IPS-20b (cell line): Measurements from ENCODE around the gene ABI3.
A peak's percentile ranks its signal among the peaks of the same experiment; 100 is the strongest.

Experiments
- H3K27ac ChIP-seq: one replicate; pipeline ENCODE4 v1.5.1; 2013; ENCODE audit warnings: low read length
- H3K27me3 ChIP-seq: 2 replicates; pipeline ENCODE4 v1.6.1; 2013; ENCODE audit warnings: mild to moderate bottlenecking, low read length, inconsistent platforms; ENCODE audit not compliant: insufficient read depth
- H3K36me3 ChIP-seq: 2 replicates; pipeline ENCODE4 v1.6.1; 2013; ENCODE audit warnings: low read depth, mild to moderate bottlenecking, inconsistent platforms, low read length, moderate library complexity; ENCODE audit not compliant: insufficient read depth
- H3K4me1 ChIP-seq: 2 replicates; pipeline ENCODE4 v1.6.1; 2013; ENCODE audit warnings: mild to moderate bottlenecking, control low read depth, inconsistent platforms, low read length, moderate library complexity; ENCODE audit not compliant: insufficient read depth
- H3K4me3 ChIP-seq: 2 replicates; pipeline ENCODE4 v1.5.1; 2013; ENCODE audit warnings: mild to moderate bottlenecking, low read length, inconsistent platforms
- H3K9ac ChIP-seq: 2 replicates; pipeline ENCODE4 v1.6.1; 2013; ENCODE audit warnings: low read depth, mild to moderate bottlenecking, inconsistent platforms, low read length, moderate library complexity
- H3K9me3 ChIP-seq: 2 replicates; pipeline ENCODE4 v1.6.1; 2013; ENCODE audit warnings: mild to moderate bottlenecking, low read depth, low read length, inconsistent platforms; ENCODE audit not compliant: insufficient read depth

The ABI3 gene

GRCh38 chr17:49242813-49243212, 32.3 kb downstream of the ABI3 start:
- Histone ChIP-seq H3K4me3 (no peak overlapping the region), H3K36me3 (no peaks in the 10 kb centered on the region), H3K9ac (no peak overlapping the region), H3K4me1 (no peaks in the 10 kb centered on the region), H3K27ac (no peak overlapping the region), H3K27me3 (no peaks in the 10 kb centered on the region), H3K9me3 (no peaks in the 10 kb centered on the region)

GRCh38 chr17:49244839-49245238, 34.3 kb downstream of the ABI3 start:
- H3K9me3 ChIP-seq = no peaks in the 10 kb centered on the region

GRCh38 chr17:49247944-49248343, 37.4 kb downstream of the ABI3 start:
- Histone ChIP-seq H3K4me3 (no peak overlapping the region), H3K27ac (no peak overlapping the region), H3K27me3 (no peaks in the 10 kb centered on the region), H3K9me3 (no peaks in the 10 kb centered on the region), H3K4me1 (no peaks in the 10 kb centered on the region), H3K36me3 (no peaks in the 10 kb centered on the region), H3K9ac (no peak overlapping the region)

More at GRCh38 chr17:49244839-49245238, 34.3 kb downstream of the ABI3 start:
- no peak overlapping the region for H3K4me3 ChIP-seq
- H3K27ac ChIP-seq = no peak overlapping the region
- no peaks in the 10 kb centered on the region for H3K27me3 ChIP-seq
- no peaks in the 10 kb centered on the region for H3K4me1 ChIP-seq
- no peak overlapping the region for H3K9ac ChIP-seq
- no peaks in the 10 kb centered on the region for H3K36me3 ChIP-seq

- no peaks in the 10 kb centered on the region for H3K27me3 ChIP-seq
- H3K4me3 ChIP-seq = no peak overlapping the region
- no peak overlapping the region for H3K27ac ChIP-seq
- no peak overlapping the region for H3K9ac ChIP-seq
- no peaks in the 10 kb centered on the region for H3K36me3 ChIP-seq
- no peaks in the 10 kb centered on the region for H3K9me3 ChIP-seq
- no peaks in the 10 kb centered on the region for H3K4me1 ChIP-seq
These were observed 38.8 kb downstream of the ABI3 start for GRCh38 chr17:49249292-49249794.

GRCh38 chr17:49249890-49250522, 39.5 kb downstream of the ABI3 start:
- Histone ChIP-seq H3K4me1 (no peaks in the 10 kb centered on the region), H3K9me3 (no peaks in the 10 kb centered on the region), H3K27ac (no peak overlapping the region), H3K27me3 (no peaks in the 10 kb centered on the region), H3K36me3 (no peaks in the 10 kb centered on the region), H3K4me3 (no peak overlapping the region), H3K9ac (no peak overlapping the region)

- Histone ChIP-seq H3K9ac (no peak overlapping the region), H3K27me3 (no peaks in the 10 kb centered on the region), H3K4me1 (no peaks in the 10 kb centered on the region), H3K27ac (no peak overlapping the region), H3K9me3 (no peaks in the 10 kb centered on the region), H3K36me3 (no peaks in the 10 kb centered on the region), H3K4me3 (no peak overlapping the region)
These were observed 41.7 kb downstream of the ABI3 start for GRCh38 chr17:49252148-49252695.

- no peaks in the 10 kb centered on the region for H3K36me3 ChIP-seq
- H3K4me1 ChIP-seq = no peaks in the 10 kb centered on the region
- H3K9me3 ChIP-seq = no peaks in the 10 kb centered on the region
- 0 out of 2 replicates have a peak, but pooled peaks cover under 1% of the 10 kb centered on the region for H3K27me3 ChIP-seq
- H3K9ac ChIP-seq = no peak overlapping the region
- no peak overlapping the region for H3K27ac ChIP-seq
- no peak overlapping the region for H3K4me3 ChIP-seq
These were observed 43.6 kb downstream of the ABI3 start for GRCh38 chr17:49254066-49254465.

GRCh38 chr17:49255125-49255524, 44.6 kb downstream of the ABI3 start:
- H3K27ac ChIP-seq = no peak overlapping the region
- no peak overlapping the region for H3K4me3 ChIP-seq
- no peaks in the 10 kb centered on the region for H3K36me3 ChIP-seq
- H3K4me1 ChIP-seq = no peaks in the 10 kb centered on the region
- H3K9ac ChIP-seq = no peak overlapping the region
- H3K9me3 ChIP-seq = no peaks in the 10 kb centered on the region
- H3K27me3 ChIP-seq = peaks cover 11% of the 10 kb centered on the region

GRCh38 chr17:49258394-49258793, 47.9 kb downstream of the ABI3 start:
- H3K9ac ChIP-seq = no peak overlapping the region
- no peak overlapping the region for H3K27ac ChIP-seq
- no peaks in the 10 kb centered on the region for H3K9me3 ChIP-seq
- H3K4me1 ChIP-seq = no peaks in the 10 kb centered on the region
- H3K36me3 ChIP-seq = no peaks in the 10 kb centered on the region
- H3K27me3 ChIP-seq = peaks cover 25% of the 10 kb centered on the region
- no peak overlapping the region for H3K4me3 ChIP-seq

- Histone ChIP-seq H3K36me3 (no peaks in the 10 kb centered on the region), H3K27me3 (peaks cover 25% of the 10 kb centered on the region), H3K9me3 (no peaks in the 10 kb centered on the region), H3K27ac (no peak overlapping the region), H3K4me3 (peak overlapping the region; percentile 64), H3K9ac (no peak overlapping the region), H3K4me1 (no peaks in the 10 kb centered on the region)
These were observed 49.1 kb downstream of the ABI3 start for GRCh38 chr17:49259663-49260010.

- Histone ChIP-seq H3K4me3 (peak overlapping the region; percentile 64), H3K36me3 (no peaks in the 10 kb centered on the region), H3K27me3 (peaks cover 25% of the 10 kb centered on the region), H3K9ac (no peak overlapping the region), H3K9me3 (no peaks in the 10 kb centered on the region), H3K4me1 (no peaks in the 10 kb centered on the region), H3K27ac (no peak overlapping the region)
These were observed 49.7 kb downstream of the ABI3 start for GRCh38 chr17:49260011-49260816.

GRCh38 chr17:49260817-49261291, 50.3 kb downstream of the ABI3 start:
- Histone ChIP-seq H3K9me3 (no peaks in the 10 kb centered on the region), H3K27me3 (peaks cover 25% of the 10 kb centered on the region), H3K27ac (no peak overlapping the region), H3K4me1 (no peaks in the 10 kb centered on the region), H3K4me3 (peak overlapping the region; percentile 64), H3K36me3 (no peaks in the 10 kb centered on the region), H3K9ac (no peak overlapping the region)
